HUES64 (cell line): ENCODE results near the gene HOXB13.
A peak's percentile ranks its signal among the peaks of the same experiment; 100 is the strongest.
"Not testable (repeated sequence)": the region's sequence is repeated elsewhere in the genome, so short reads cannot be mapped to it uniquely, and the experiment has no call there.

Experiments
- H3K27ac ChIP-seq: 2 replicates; pipeline ENCODE4 v1.7.0; 2013; ENCODE audit warnings: low read depth, low read length, inconsistent platforms
- H3K27me3 ChIP-seq: 2 replicates; pipeline ENCODE4 v1.6.1; 2013; ENCODE audit warnings: mild to moderate bottlenecking, low read length; ENCODE audit not compliant: insufficient read depth
- H3K36me3 ChIP-seq: 2 replicates; pipeline ENCODE4 v1.6.1; 2013; ENCODE audit warnings: mild to moderate bottlenecking, low read length; ENCODE audit not compliant: insufficient read depth
- H3K4me1 ChIP-seq: 2 replicates; pipeline ENCODE4 v1.6.1; 2013; ENCODE audit warnings: mild to moderate bottlenecking, low read length, moderate library complexity; ENCODE audit not compliant: insufficient read depth
- H3K4me3 ChIP-seq: 2 replicates; pipeline ENCODE4 v1.5.1; 2013; ENCODE audit warnings: mild to moderate bottlenecking, low read length, moderate library complexity
- H3K9ac ChIP-seq: 2 replicates; pipeline ENCODE4 v1.6.1; 2013; ENCODE audit warnings: mild to moderate bottlenecking, low read depth, low read length
- H3K9me3 ChIP-seq: 2 replicates; pipeline ENCODE4 v1.6.1; 2013; ENCODE audit warnings: low read depth, low read length; ENCODE audit not compliant: insufficient read depth
- WGBS: fragments of 150-250, 120-280 bp; methylation state at CpG from one replicate; pipeline ENCODE4 v1.1.7; 2013; ENCODE audit warnings: missing lambda C conversion rate; 5-methylcytosine and 5-hydroxymethylcytosine counted together

HOXB13 gene

GRCh38 chr17:48718227-48718760, 10.3 kb downstream of the HOXB13 start:
- Histone ChIP-seq H3K4me1 (peaks cover 27% of the 10 kb centered on the region), H3K9me3 (no peaks in the 10 kb centered on the region), H3K27ac (no peak overlapping the region), H3K36me3 (no peaks in the 10 kb centered on the region), H3K9ac (no peak overlapping the region), H3K27me3 (peaks cover 100% of the 10 kb centered on the region), H3K4me3 (peak overlapping the region; percentile 41)
- WGBS = under 1% methylated on average over 22 of the region's 24 CpGs

GRCh38 chr17:48717367-48718226, 11.0 kb downstream of the HOXB13 start:
- Histone ChIP-seq H3K9ac (no peak overlapping the region), H3K9me3 (no peaks in the 10 kb centered on the region), H3K27ac (no peak overlapping the region), H3K36me3 (no peaks in the 10 kb centered on the region), H3K4me1 (peaks cover 27% of the 10 kb centered on the region), H3K27me3 (peaks cover 98% of the 10 kb centered on the region), H3K4me3 (peak overlapping the region; percentile 41; the same call in 1 of the 2 replicates)
- WGBS = 19% methylated on average over 8 of the region's 10 CpGs

GRCh38 chr17:48716549-48716948, 12.0 kb downstream of the HOXB13 start:
- not testable (repeated sequence) for H3K36me3 ChIP-seq, H3K9ac ChIP-seq, H3K9me3 ChIP-seq, H3K4me3 ChIP-seq, H3K27ac ChIP-seq
- WGBS = 87% methylated on average over 3 of the region's 3 CpGs
- Histone ChIP-seq H3K27me3 (peaks cover 97% of the 10 kb centered on the region), H3K4me1 (peaks cover 27% of the 10 kb centered on the region)

DNA sequence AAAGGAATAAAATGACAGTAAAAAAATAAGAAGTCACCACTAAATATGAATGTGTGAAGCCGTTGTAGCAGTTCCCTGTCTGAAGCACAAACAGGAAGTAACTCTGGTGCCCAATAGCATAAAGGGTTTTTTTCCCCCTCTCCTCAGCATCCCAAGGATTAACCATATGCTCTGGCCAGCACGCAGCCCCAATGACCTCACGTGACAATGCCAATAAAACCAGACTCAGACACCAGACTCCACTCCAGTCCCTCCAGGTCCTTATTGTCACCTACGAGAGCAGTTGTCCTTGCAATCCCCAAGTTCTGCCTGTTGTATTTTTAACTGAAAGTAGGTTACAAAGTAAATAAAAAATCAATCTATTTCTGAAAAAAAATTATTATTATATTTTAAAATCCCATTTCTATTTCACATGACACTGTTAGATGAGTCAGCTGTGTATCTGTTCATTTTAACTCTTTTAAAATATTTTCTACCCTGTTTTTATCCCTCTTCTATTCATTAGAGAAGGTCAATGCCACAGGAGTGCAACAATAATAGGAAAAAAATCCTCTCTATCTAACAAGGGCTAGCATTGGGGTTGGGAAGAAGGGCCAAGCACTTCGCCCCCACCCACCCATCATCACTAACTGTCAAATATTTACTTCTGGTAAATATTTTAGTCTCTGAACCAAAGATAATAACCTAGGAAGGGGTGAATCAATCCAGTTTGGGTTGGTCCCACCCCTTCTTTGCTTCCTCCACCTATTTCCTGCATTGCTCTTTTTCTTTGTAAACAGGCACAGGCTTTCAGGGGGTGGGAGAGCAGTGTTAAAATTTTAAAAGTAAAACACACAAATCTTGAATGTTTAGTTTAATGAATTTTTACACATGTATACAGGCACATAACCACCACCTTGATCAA, 12.8 kb downstream of the HOXB13 start:
- no peaks in the 10 kb centered on the region for H3K36me3 ChIP-seq
- no peaks in the 10 kb centered on the region for H3K9me3 ChIP-seq
- no peak overlapping the region for H3K9ac ChIP-seq
- H3K27ac ChIP-seq = no peak overlapping the region
- 63% methylated on average over 3 of the region's 5 CpGs for WGBS
- H3K27me3 ChIP-seq = peaks cover 97% of the 10 kb centered on the region
- H3K4me3 ChIP-seq = no peak overlapping the region
- peaks cover 25% of the 10 kb centered on the region for H3K4me1 ChIP-seq

DNA sequence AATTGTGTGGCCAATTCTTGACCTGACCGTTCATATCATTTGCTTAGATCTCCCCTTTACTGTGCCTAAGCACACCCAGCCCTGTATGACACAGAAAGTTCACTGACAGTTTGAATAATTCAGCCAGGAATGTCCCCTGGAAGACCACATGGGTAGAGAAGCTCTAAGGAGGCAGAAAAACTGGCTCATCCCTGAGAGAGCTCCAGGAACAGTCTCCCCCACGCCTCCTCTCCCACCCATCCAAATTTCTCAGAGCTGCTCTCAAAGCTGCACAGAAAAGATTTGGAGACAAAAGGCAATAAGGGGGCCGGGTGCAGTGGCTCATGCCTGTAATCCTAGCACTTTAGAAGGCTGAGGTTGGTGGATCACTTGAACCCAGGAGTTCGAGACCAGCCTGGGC, 17.4 kb downstream of the HOXB13 start:
- Histone ChIP-seq H3K36me3 (no peaks in the 10 kb centered on the region), H3K4me1 (no peaks in the 10 kb centered on the region), H3K4me3 (no peak overlapping the region), H3K9ac (no peak overlapping the region), H3K27ac (no peak overlapping the region), H3K27me3 (peaks cover 82% of the 10 kb centered on the region), H3K9me3 (no peaks in the 10 kb centered on the region)
- 75% methylated on average over 4 of the region's 4 CpGs for WGBS

GRCh38 chr17:48704361-48705248, 23.9 kb downstream of the HOXB13 start:
- Histone ChIP-seq H3K36me3 (no peaks in the 10 kb centered on the region), H3K27me3 (peaks cover 65% of the 10 kb centered on the region), H3K4me3 (no peak overlapping the region), H3K9me3 (no peaks in the 10 kb centered on the region), H3K4me1 (no peaks in the 10 kb centered on the region), H3K9ac (no peak overlapping the region), H3K27ac (no peak overlapping the region)
- WGBS = 93% methylated on average over 11 of the region's 11 CpGs

GRCh38 chr17:48701864-48702532, 26.6 kb downstream of the HOXB13 start:
- H3K36me3 ChIP-seq = no peaks in the 10 kb centered on the region
- H3K27me3 ChIP-seq = peaks cover 53% of the 10 kb centered on the region
- 98% methylated on average over 10 of the region's 10 CpGs for WGBS
- H3K4me3 ChIP-seq = no peak overlapping the region
- no peak overlapping the region for H3K27ac ChIP-seq
- no peak overlapping the region for H3K9ac ChIP-seq
- no peaks in the 10 kb centered on the region for H3K9me3 ChIP-seq
- H3K4me1 ChIP-seq = no peaks in the 10 kb centered on the region

- H3K9ac ChIP-seq = no peak overlapping the region
- H3K9me3 ChIP-seq = no peaks in the 10 kb centered on the region
- H3K27me3 ChIP-seq = peaks cover 19% of the 10 kb centered on the region; the same call in 1 of the 2 replicates
- no CpG with 5 or more reads among the region's 1 CpG for WGBS
- H3K4me3 ChIP-seq = no peak overlapping the region
- no peaks in the 10 kb centered on the region for H3K36me3 ChIP-seq
- H3K27ac ChIP-seq = no peak overlapping the region
- H3K4me1 ChIP-seq = no peaks in the 10 kb centered on the region
Measured at GRCh38 chr17:48693178-48693577, 35.4 kb downstream of the HOXB13 start.

- peaks cover 13% of the 10 kb centered on the region; the same call in 1 of the 2 replicates for H3K27me3 ChIP-seq
- WGBS = no CpG with 5 or more reads among the region's 1 CpG
Measured at GRCh38 chr17:48692049-48692448, 36.5 kb downstream of the HOXB13 start.

GRCh38 chr17:48690655-48691054, 37.9 kb downstream of the HOXB13 start:
- H3K36me3 ChIP-seq = no peaks in the 10 kb centered on the region
- H3K9me3 ChIP-seq = no peaks in the 10 kb centered on the region
- no peaks in the 10 kb centered on the region for H3K4me1 ChIP-seq
- WGBS = 89% methylated on average over 4 of the region's 5 CpGs
- H3K27ac ChIP-seq = no peak overlapping the region
- no peak overlapping the region for H3K9ac ChIP-seq
- peaks cover 13% of the 10 kb centered on the region; the same call in 1 of the 2 replicates for H3K27me3 ChIP-seq
- H3K4me3 ChIP-seq = no peak overlapping the region

More at GRCh38 chr17:48692049-48692448, 36.5 kb downstream of the HOXB13 start:
- Histone ChIP-seq H3K4me1 (no peaks in the 10 kb centered on the region), H3K27ac (no peak overlapping the region), H3K9ac (no peak overlapping the region), H3K36me3 (no peaks in the 10 kb centered on the region), H3K4me3 (no peak overlapping the region), H3K9me3 (no peaks in the 10 kb centered on the region)
